DOHH2 (cell line): ENCODE results near the gene NRAP.

Experiments used
- H3F3A ChIP-seq: fragments of 200-600 bp; sonication (generic), shearing (Covaris generic); 2 replicates; pipeline ENCODE4 v1.6.0; 2016; ENCODE audit warnings: antibody characterized with exemption, mild to moderate bottlenecking; ENCODE audit not compliant: control insufficient read depth, insufficient read depth
- H3K27ac ChIP-seq: fragments of 200-600 bp; sonication (generic); 2 replicates; pipeline ENCODE4 v1.5.1; 2014; ENCODE audit warnings: low read depth, mild to moderate bottlenecking, low read length, moderate library complexity
- H3K27me3 ChIP-seq: fragments of 200-600 bp; sonication (generic); 2 replicates; pipeline ENCODE4 v1.6.1; 2014; ENCODE audit warnings: mild to moderate bottlenecking, low read length, mixed read lengths; ENCODE audit not compliant: control insufficient read depth
- H3K36me3 ChIP-seq: fragments of 200-600 bp; sonication (generic); 2 replicates; pipeline ENCODE4 v1.6.1; 2014; ENCODE audit warnings: mild to moderate bottlenecking, low read length, moderate library complexity, mixed read lengths; ENCODE audit not compliant: control insufficient read depth
- H3K4me1 ChIP-seq: fragments of 200-600 bp; sonication (generic); 2 replicates; pipeline ENCODE4 v1.6.1; 2014; ENCODE audit warnings: mild to moderate bottlenecking, low read length, mixed read lengths; ENCODE audit not compliant: control insufficient read depth
- H3K4me2 ChIP-seq: fragments of 200-600 bp; sonication (generic); 2 replicates; pipeline ENCODE4 v1.6.0; 2014; ENCODE audit warnings: mild to moderate bottlenecking, low read length, moderate library complexity
- H3K4me3 ChIP-seq: fragments of 200-600 bp; sonication (generic); 2 replicates; pipeline ENCODE4 v1.5.1; 2014; ENCODE audit warnings: mild to moderate bottlenecking, low read length, mixed read lengths
- H3K79me2 ChIP-seq: fragments of 200-600 bp; sonication (generic); 2 replicates; pipeline ENCODE4 v1.6.1; 2014; ENCODE audit warnings: mild to moderate bottlenecking, low read length, mixed read lengths; ENCODE audit not compliant: control insufficient read depth
- H3K9me2 ChIP-seq: fragments of 200-600 bp; sonication (generic); replicated peaks from 2 replicates; pipeline ENCODE4 v1.6.1; 2014; ENCODE audit warnings: mild to moderate bottlenecking, low read length, mixed read lengths; ENCODE audit not compliant: control insufficient read depth
- H3K9me3 ChIP-seq: fragments of 200-600 bp; sonication (generic); 2 replicates; pipeline ENCODE4 v1.6.1; 2014; ENCODE audit warnings: antibody characterized with exemption, low read length, mixed read lengths; ENCODE audit not compliant: control insufficient read depth, insufficient read depth
- H4K20me1 ChIP-seq: fragments of 200-600 bp; sonication (generic); 2 replicates; pipeline ENCODE4 v1.6.0; 2014; ENCODE audit warnings: low read depth, mild to moderate bottlenecking, antibody characterized with exemption, low read length, moderate library complexity; ENCODE audit not compliant: control insufficient read depth, insufficient read depth
- CTCF ChIP-seq: fragments of 200-600 bp; sonication (generic); IDR thresholded peaks from one replicate; pipeline ENCODE4 v1.5.1; 2014; ENCODE audit warnings: antibody characterized with exemption, mild to moderate bottlenecking, low read depth, low read length; ENCODE audit not compliant: poor library complexity, severe bottlenecking
- EZH2phosphoT487 ChIP-seq: fragments of 200-600 bp; sonication (generic); IDR thresholded peaks from 2 replicates; pipeline ENCODE4 v1.6.1; 2017; ENCODE audit warnings: borderline replicate concordance, mild to moderate bottlenecking, antibody characterized with exemption, low read length, moderate library complexity, mixed read lengths

NRAP gene

GRCh38 chr10:113708640-113709039 lies 44.8 kb upstream of the NRAP start:
- Histone ChIP-seq H3K27me3 (no peaks in the 10 kb centered on the region), H3K4me1 (peaks cover 5% of the 10 kb centered on the region), H3K4me2 (no peak overlapping the region), H3F3A (no peaks in the 10 kb centered on the region), H3K9me2 (no peaks in the 10 kb centered on the region), H3K4me3 (no peak overlapping the region), H3K27ac (no peak overlapping the region), H3K36me3 (no peaks in the 10 kb centered on the region), H4K20me1 (no peaks in the 10 kb centered on the region), H3K9me3 (no peaks in the 10 kb centered on the region; the same call in 1 of the 2 replicates), H3K79me2 (no peaks in the 10 kb centered on the region)
- TF ChIP-seq EZH2phosphoT487: no peak
- no peak for TF ChIP-seq CTCF

- no peak overlapping the region for H3K4me3 ChIP-seq
- H3K36me3 ChIP-seq: no peaks in the 10 kb centered on the region
- no peak overlapping the region for H3K27ac ChIP-seq
- H3K27me3 ChIP-seq: no peaks in the 10 kb centered on the region
- no peak overlapping the region for H3K4me2 ChIP-seq
- no peaks in the 10 kb centered on the region for H3K9me2 ChIP-seq
- H4K20me1 ChIP-seq: no peaks in the 10 kb centered on the region
- no peaks in the 10 kb centered on the region for H3K9me3 ChIP-seq
- no peaks in the 10 kb centered on the region for H3F3A ChIP-seq
- H3K4me1 ChIP-seq: no peaks in the 10 kb centered on the region
- no peak for TF ChIP-seq CTCF
- TF ChIP-seq EZH2phosphoT487: no peak
- H3K79me2 ChIP-seq: no peaks in the 10 kb centered on the region
These were observed 42.8 kb upstream of the NRAP start for GRCh38 chr10:113706623-113707022.

- Histone ChIP-seq H4K20me1 (no peaks in the 10 kb centered on the region), H3F3A (no peaks in the 10 kb centered on the region), H3K36me3 (no peaks in the 10 kb centered on the region), H3K9me2 (no peaks in the 10 kb centered on the region), H3K4me3 (no peak overlapping the region), H3K27ac (no peak overlapping the region), H3K9me3 (no peaks in the 10 kb centered on the region), H3K79me2 (no peaks in the 10 kb centered on the region), H3K27me3 (no peaks in the 10 kb centered on the region), H3K4me2 (no peak overlapping the region), H3K4me1 (no peaks in the 10 kb centered on the region)
- TF ChIP-seq CTCF: no peak
- TF ChIP-seq EZH2phosphoT487: no peak
These were observed 41.5 kb upstream of the NRAP start for GRCh38 chr10:113705344-113705652.
